ENCODE results near the gene TBX2.

Gene TBX2

DNA sequence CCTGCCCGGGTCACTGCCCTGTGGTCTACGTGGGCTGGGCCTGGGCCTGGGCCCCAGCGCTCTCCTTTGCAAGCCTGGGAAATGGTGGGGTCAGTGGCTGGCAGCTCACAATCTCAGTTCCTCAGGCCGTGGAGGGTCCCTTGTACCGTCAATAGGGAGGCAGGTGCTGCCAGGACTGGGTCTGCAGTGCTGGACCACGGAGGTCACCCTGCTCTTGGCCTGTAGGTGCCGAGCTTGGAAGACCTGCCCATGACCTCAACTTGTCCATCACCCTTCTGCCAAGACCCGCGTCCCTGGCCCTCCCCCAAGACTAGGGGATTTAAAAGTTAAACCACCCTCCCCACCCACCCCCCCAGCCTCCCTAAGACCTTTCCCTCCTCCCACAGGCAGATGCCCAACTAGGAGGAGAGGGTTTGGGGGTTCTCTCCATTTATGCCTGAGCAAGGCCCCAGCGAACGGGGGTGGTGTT lies 2.5 kb downstream of the TBX2 start:
- DNase-seq (ENCODE audit: low spot score) (no peak), FAIRE-seq (no peak)

DNA sequence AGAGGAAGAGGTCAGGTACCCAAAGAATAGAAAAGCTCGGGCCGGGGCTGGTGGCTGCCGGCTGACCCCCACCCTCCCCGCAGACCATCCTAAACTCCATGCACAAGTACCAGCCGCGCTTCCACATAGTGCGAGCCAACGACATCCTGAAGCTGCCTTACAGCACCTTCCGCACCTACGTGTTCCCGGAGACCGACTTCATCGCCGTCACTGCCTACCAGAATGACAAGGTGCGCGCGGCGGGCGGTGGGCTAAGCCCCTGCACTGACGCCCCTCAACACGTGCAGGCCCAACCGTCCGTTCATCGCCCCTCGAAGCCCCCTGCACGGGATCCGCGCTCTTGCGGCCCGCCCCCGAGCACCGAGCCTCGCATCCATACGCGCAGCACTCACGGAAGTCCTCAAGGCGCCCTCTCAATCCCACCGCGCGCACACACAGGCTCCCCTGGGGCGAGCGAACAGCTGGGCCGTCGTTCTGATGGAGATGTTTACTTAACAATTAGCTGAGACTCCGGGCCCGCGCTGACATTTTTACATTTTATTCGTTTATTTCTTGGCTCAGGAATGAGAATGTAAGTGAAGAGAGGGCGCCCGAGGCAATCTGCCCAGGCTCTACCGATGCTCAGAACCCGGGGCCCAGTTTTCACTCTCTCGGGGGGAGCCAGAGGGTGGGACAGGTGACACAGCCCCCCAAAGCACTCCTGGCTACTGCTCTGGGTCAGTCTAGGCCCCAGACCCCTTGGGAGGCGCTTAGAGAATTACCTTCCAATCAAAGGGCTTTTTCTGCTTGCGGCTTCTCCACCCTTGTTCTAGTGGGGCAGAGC lies 3.5 kb downstream of the TBX2 start:
- DNase-seq (ENCODE audit: low spot score): no peak
- FAIRE-seq: peak; percentile 59

DNA sequence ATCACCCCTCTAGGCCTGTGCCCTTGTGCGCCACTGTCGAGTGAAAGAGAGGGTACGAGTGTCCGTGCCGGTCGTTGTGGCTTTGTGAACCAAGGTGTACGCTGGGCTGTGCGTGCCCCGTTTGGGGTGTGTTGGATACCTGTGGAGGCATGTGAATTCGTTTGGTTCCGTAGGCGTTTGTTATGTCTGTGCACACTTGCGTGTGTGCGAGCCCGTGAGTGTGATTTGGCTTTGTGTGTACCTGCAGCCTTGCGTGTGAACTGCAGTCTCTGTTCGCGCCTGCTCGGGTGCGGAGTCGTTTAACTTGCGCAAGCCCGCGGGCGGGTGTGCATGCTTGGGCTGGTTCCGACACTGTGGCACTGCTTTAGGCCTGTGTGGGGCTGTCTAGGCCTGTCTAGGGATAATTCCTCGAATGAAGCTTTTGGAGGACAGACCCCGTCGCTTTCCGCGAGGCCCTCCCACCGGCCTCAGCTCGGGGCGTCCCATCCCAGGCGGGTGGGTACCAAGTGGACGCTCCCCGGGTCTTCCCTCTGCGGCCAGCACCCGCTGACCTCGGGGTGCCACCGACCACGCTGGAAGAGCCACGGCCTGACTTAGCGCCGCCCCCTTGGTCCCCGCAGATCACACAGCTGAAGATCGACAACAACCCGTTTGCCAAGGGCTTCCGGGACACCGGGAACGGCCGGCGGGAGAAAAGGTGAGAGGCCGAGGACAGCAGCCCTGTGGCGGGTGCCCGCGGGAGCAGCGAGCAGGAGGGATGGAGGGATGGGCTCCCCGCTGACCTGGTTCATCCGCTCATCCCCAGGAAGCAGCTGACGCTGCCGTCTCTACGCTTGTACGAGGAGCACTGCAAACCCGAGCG lies 4.4 kb downstream of the TBX2 start:
- no peak for DNase-seq (ENCODE audit: low spot score)
- peak; percentile 93 for FAIRE-seq

DNA sequence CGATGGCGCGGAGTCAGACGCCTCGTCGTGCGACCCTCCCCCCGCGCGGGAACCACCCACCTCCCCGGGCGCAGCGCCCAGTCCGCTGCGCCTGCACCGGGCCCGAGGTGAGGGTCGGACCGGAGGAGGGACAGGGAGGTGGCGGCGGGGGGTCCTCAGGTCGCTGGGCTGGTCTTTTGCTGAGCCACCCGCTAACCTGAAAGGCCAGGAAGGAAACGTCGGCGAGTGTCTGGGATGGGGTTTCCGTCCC lies 4.9 kb downstream of the TBX2 start:
- DNase-seq (ENCODE audit: low spot score): no peak
- no peak for FAIRE-seq

DNA sequence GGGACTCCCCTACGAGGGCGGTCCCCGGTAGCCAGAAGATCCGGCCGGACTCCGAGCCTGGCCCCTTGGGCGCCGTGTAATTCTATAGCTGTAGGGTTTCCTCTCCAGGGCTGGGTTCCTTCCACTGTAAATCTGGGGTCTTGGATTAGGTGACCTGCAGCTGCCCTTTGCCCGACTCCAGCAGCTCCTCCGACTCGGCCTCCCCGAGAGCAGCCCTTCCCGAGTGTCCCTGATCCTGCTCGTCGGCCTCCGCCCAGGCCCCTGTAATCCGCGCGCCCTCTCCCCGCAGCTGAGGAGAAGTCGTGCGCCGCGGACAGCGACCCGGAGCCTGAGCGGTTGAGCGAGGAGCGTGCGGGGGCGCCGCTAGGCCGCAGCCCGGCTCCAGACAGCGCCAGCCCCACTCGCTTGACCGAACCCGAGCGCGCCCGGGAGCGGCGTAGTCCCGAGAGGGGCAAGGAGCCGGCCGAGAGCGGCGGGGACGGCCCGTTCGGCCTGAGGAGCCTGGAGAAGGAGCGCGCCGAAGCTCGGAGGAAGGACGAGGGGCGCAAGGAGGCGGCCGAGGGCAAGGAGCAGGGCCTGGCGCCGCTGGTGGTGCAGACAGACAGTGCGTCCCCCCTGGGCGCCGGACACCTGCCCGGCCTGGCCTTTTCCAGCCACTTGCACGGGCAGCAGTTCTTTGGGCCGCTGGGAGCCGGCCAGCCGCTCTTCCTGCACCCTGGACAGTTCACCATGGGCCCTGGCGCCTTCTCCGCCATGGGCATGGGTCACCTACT lies 5.5 kb downstream of the TBX2 start:
- FAIRE-seq (no peak), DNase-seq (ENCODE audit: low spot score) (no peak)

DNA sequence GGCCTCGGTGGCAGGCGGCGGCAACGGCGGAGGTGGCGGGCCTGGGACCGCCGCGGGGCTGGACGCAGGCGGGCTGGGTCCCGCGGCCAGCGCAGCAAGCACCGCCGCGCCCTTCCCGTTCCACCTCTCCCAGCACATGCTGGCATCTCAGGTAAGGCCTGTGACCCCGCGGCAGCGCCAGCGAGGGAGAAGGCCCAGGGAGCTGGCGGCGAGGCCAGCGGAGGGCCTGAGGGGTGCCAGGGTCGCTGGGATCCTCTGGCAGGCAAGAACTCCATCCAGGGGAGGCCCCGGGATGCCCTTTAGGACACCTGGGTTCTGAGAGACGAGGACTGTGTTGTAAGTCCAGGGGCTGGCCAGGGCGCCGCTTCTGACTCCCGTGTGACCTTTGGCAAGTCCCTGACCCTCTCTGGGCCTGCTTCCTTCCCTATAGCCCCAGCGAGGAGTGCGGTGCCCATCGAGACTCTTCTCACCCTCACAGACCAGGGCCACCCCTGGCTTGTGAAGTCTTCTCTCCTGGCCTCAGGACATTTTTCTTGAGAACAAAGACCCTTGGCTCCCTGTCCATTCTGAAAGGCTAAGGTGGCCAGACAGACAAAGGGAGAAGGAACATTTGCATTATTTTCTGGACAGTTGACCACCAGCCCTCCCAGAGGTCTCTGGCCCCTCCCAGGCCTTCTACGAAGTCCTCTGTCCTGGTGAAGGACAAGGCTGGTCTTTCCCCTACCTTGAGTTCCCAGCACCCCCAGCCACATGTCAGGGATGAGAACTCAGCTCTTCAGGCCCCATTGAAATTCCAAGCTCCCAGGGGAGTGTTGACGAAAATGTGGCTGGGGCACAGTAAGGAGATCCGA lies 6.3 kb downstream of the TBX2 start:
- DNase-seq (ENCODE audit: low spot score) (no peak), FAIRE-seq (peak; percentile 35)

DNA sequence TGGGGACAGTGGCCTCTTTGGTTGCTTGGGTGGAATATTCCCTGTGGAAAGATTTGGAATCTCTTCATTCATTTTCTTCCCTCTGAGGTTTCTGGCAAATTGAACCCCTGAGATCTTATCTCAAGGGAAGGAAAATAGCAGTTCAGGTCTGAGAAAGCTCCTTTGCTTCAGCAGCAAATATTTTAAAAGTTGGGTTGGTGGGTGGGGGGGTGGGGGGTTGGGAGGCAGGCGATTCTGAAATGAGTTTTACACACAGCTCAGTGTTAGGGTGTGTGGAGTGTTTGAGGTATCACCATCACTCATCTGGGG lies 6.8 kb downstream of the TBX2 start:
- DNase-seq (ENCODE audit: low spot score) (no peak), FAIRE-seq (no peak)

DNA sequence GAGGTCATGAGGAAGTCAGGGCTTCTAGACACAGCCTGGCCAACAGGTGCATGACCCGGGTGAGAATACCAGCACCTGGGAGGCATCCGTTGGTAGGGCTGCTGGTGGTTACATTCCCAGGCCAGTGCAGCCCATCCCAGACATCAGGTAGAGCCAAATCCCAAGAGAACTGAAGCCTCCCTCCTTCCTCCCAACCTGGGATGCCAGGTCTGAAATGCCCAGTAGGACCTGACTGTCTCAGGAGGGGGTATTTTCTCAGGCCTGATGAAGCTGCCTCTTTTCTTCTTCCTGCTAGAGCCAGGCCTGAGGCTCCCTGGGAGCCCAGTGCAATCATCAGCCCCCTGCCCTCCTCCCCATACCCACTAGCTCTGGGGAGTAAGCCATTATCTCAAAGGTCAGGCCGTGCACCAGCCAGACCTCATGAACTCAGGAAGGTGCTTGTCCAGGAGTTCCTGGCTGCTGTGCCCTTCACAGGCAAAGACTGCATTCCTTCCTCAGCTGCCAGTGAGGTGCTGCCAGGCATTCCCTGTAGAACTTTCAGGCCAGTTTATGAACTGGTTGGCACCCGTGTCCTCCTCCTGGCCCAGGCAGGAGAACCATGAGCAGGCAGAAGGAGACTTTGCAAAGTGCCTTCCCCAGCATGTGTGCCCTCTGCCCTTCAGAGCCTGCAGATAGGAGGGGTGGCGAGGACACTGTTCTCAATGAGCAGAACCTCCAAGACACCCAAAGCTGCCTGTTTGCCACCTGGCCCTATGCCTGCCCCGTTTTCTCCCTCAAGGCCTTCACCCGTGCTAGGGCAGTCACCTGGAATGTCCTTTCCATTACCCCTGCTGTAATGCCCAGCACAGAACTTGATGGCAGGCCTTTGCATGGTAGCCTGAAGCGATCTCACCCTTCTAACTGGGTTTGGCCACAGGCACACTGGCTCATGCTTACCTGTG lies 7.6 kb downstream of the TBX2 start:
- DNase-seq (ENCODE audit: low spot score) (no peak), FAIRE-seq (peak; percentile 92)

DNA sequence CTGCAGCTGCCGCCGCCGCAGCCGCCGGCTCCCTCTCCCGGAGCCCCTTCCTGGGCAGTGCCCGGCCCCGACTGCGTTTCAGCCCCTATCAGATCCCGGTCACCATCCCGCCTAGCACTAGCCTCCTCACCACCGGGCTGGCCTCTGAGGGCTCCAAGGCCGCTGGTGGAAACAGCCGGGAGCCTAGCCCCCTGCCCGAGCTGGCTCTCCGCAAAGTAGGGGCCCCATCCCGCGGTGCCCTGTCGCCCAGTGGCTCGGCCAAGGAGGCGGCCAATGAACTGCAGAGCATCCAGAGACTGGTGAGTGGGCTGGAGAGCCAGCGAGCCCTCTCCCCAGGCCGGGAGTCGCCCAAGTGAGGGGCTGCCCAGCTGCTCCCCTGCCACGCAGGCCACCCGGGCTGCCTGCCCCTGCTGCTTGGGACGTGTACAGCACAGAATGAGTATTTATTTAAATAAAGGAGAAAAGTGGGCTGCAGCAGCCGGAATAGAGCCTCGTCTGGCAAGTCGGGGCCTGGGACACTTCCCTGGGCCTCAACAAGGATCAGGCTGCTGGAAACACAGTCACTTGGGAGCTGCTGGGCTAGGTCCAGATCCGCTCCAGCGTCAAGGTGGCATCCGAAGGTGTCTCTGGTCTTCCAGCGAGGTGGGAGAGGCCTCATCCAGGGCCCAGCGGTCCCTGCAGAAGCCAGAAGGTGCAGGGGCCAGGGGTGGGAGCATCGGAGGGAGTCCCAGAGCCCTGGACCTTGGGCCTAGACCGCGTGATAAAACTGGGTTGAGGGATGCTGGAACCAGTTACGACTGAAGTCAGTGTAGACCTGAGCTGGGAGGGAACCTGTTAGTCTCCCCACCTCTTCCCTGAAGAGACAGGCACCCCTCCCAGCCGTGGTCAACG lies 8.8 kb downstream of the TBX2 start:
- peak; percentile 94 for FAIRE-seq

DNA sequence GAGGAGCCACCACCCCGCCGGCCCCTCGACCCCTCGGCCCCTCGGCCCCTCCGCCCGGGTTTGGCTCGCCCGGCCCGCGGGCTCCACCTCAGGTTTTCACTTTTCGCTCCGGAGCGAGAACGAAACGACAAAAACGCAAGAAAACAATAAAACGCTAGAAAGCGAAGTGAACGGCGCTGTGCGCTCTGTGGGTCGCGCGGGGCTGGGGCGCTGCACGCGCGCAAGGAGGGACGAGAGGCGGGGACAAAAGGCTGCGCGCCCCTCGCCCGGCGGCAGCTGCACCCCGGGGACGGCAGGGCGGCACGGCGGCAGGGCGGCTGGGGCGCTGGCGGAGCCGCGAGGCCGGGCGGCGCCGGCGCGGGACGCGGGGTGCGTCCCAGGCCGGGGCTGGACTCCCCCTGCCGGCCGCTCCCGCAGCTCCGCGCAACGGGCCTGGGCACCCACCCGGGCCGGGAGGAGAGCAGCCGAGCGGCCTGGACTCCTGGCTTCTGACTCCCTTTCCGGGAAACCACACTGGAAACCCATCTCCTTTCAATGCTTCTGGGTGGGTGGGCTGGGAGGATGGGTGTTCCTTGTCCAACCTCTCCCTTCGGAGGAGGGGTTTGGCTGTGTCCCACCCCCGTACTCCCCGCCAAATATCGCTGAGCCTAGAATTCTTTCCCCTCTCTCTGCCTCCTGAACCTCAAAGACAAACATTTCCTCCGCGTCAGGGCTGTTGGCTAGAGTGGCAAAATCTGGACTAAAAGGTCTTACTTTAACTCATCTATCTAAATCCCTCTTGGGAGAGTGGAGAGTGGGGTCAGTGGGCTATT lies 9.9 kb downstream of the TBX2 start:
- FAIRE-seq (peak; percentile 97), DNase-seq (ENCODE audit: low spot score) (peak; percentile 95)

More for the DNA sequence above, 8.8 kb downstream of the TBX2 start:
- DNase-seq (ENCODE audit: low spot score): no peak

DNA sequence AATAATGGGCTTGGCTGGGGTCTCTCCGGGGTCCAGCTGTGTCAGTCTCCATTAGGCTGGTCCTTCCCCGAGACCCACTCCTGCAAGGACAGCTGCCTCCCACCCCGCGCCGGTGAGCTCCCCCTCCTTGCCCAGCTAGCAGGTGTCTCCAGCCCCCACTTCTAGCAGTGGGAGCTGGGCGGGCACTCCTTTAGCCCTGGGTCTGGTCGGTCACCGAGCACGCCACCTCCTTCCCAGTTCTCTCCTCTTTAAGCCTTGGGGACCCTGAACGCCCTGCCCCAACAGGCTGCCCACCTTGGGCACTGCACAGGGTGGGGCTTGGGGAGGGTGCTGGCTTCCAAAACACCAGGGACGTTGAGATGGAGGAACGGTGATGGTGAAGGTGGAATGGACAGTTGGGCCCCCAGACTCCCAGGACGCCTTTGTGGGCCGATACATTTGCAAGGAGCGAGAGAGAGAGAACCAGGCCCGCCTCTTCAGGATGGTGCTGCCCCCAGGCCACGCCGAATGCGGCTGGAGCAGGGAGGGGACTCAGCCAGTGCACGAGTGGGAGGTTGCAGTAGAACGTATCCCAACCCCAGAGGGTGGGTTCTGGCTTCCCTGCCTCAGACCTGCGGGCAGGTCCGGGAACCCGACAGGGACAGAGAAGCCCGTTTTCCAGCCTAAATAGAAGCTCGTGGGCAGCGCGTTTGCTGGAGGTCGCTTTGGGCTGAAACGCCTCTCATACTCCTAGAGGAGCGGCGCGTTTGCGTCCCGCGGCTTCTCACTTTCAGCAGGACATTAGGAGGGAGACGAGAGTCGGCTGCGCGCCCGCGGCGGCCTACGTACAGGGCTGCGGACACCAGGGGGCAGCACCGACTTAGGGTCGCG lies 10.7 kb downstream of the TBX2 start:
- peak; percentile 95 for FAIRE-seq
- peak; percentile 85 for DNase-seq (ENCODE audit: low spot score)

DNA sequence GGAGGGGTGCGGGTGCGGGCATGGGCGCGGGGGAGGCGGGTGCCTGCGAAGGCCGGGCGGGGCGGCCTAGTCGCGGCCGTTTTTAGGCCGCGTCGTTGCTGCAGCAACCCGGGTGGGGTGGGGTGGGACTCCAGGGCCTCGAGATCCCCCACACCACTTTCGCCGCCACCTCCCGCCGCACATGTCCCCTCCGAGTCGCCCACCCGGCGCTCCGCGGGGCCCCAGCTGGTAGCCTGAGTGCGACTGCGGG lies 11.3 kb downstream of the TBX2 start:
- FAIRE-seq (no peak), DNase-seq (ENCODE audit: low spot score) (no peak)

DNA sequence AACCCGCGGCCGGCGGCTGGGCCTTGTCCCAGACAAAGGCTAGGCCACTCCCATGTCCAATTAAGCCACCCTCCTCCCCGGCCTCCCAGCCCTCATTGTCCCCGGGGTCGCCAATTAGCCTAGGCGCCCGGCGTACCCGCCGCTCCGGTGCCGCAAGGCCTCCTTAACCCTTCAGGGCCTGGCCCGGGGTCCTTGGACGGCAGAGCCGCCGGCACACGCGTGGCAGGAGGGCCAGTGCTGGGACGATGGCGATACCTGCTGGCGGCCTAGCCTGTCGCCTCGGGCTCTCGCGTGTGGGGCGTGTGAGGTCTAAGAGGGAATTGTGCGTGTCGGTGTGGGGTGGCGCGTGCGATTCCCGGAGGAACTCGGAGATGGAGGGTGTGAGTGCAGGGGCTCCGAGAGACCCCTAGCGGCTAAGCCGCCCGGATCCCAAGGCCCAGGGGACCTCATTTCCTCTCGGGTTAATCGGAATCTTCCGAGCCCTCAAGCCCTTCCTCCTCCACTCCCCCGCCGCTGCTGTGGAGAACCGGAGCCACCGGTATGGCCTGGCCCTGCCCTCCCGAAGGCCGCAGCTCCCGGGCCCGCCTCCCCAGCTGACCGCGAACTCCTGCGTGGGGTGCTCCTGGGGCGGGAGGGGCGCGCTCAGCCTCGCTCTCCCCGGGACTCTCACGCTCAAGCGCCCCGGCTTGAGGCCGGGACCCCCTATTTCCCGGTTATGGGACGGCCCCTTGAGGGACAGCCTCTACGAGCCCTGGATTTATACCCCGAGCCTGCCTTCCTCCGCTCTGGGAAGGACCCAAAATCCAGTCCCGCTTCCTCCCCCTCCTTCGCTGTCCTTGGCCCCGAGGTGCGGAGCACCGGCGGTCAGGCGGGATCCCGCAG lies 11.9 kb downstream of the TBX2 start:
- FAIRE-seq: peak; percentile 97
- peak; percentile 79 for DNase-seq (ENCODE audit: low spot score)

DNA sequence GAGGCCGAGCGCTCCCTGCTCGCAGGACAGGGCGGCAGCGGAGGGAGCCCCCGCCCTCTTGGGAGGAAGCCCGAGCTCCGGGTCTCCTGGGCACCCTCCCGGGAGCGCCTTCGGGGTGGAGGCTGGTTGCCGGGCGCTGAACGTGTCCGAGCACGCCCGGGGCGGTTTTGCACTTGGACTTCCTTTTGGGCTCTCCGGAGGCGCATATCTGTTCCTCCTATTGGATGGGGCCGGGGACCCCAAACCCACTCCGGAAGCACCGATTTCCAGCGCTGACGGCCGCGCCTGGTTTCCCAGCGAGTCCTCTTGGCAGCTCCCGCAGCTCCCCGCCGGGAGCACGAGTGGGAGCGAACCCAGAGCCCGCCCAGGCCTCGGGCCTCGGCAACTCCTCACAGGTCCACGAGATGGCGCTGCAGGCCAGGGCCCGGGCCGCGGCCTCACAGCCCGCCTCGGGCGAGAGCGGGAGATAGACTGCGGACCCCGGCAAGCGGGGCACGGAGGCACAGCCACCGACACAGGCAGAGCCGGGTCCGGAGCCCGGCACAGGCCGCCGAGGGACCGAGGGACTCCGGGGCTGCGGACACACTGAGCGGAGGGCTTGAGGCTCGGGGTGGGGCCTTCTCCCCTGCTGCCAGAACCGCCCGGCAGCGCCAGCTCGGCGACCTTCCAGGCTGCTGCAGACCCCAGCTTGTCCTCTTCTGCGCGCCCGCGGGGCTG lies 12.7 kb downstream of the TBX2 start:
- FAIRE-seq: peak; percentile 92
- peak; percentile 99 for DNase-seq (ENCODE audit: low spot score)

DNA sequence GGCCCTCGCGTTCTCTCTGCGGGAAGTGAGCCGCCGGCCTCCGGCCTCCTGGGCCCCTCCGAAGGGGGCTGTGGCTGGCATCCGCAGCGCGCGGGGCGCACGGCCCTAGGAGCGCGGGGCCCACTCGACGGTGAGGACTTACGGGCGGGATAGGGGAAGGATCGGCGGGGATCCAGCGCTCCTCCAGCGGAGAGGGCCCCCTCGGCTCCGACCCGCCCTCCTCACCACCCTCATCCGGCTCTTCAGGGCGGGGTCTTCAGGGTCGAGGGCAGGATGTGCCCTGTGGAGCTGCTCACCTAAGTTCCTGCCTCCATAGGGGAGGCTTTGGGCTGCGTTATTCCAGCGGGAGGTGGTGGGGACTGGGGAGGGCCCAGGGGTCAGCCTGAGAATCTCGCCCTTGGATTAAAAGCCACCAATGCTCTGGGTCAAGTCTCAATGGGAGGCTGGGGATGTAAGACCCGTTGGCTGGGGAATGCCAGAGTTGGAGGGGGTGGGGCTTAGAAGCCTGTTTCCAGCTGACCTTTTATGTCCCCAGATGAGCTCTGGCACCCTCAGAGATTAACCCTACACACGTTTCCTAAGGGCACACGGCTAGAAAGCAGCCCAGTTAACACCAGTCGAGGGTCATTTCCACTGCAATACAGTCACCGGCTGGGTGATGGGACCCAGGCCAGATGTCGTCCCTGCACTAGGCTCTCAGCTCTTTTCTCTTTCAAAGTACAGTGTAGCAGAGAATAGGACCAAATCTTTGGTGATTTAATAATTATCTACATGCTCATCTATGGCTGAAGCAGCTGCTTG lies 13.4 kb downstream of the TBX2 start:
- peak; percentile 76 for DNase-seq (ENCODE audit: low spot score)
- no peak for FAIRE-seq

Data from urothelium cell line (cell line).